T-helper 2 cell treated with Interferon-gamma antibody and Interleukin-4, amounts not matched to agents 5 μg/mL and 100 μg/mL, for 36 hours (primary cell): ENCODE data around the gene RYR2.

Experiments
- DNase-seq: peaks from one replicate; pipeline ENCODE4 v3.0.0; 2021; ENCODE audit warnings: low spot score
- H3K27ac Mint-ChIP-seq: one replicate; pipeline ENCODE4 v1.8.0; 2021; ENCODE audit warnings: mild to moderate bottlenecking, mixed read lengths
- H3K27me3 Mint-ChIP-seq: one replicate; pipeline ENCODE4 v1.8.0; 2021; ENCODE audit warnings: low read depth, mixed read lengths
- H3K36me3 Mint-ChIP-seq: one replicate; pipeline ENCODE4 v1.8.0; 2021; ENCODE audit warnings: low read depth, mixed read lengths
- H3K4me1 Mint-ChIP-seq: one replicate; pipeline ENCODE4 v1.8.0; 2021; ENCODE audit warnings: low read depth, mixed read lengths
- H3K4me3 Mint-ChIP-seq: one replicate; pipeline ENCODE4 v1.8.0; 2022; ENCODE audit warnings: mild to moderate bottlenecking, moderate library complexity, mixed read lengths
- H3K9me3 Mint-ChIP-seq: one replicate; pipeline ENCODE4 v1.8.0; 2021; ENCODE audit warnings: mixed read lengths

The RYR2 gene

GRCh38 chr1:237227476-237227875 is 185.5 kb downstream of the RYR2 start:
- H3K36me3 Mint-ChIP-seq: no peaks in the 10 kb centered on the region
- no peaks in the 10 kb centered on the region for H3K4me1 Mint-ChIP-seq
- DNase-seq: no peak
- H3K27ac Mint-ChIP-seq: no peak overlapping the region
- H3K27me3 Mint-ChIP-seq: peaks cover 1% of the 10 kb centered on the region
- H3K4me3 Mint-ChIP-seq: no peak overlapping the region
- H3K9me3 Mint-ChIP-seq: no peaks in the 10 kb centered on the region

DNA sequence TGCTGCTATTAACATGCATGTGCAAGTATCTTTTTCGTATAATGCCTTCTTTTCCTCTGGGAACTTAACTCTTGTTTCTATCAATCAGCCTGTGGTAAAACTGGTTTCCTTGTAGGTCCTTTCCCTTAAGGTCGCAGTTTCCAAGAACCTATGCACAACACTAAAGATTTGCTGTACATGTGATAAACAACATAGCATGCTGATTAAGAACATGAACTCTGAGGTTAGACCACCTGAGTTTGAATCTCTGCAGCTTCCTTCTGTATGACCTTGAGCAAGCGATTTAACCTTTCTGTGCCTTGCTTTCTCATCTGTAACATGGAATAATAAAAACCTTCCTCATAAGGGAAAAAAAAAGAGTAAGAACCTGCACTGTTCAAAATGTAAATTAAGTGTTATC is 186.4 kb downstream of the RYR2 start:
- Mint-ChIP-seq H3K27ac (no peak overlapping the region), H3K27me3 (peaks cover 5% of the 10 kb centered on the region), H3K4me1 (no peaks in the 10 kb centered on the region), H3K4me3 (no peak overlapping the region), H3K36me3 (no peaks in the 10 kb centered on the region), H3K9me3 (no peaks in the 10 kb centered on the region)
- no peak for DNase-seq

- Mint-ChIP-seq H3K36me3 (no peaks in the 10 kb centered on the region), H3K9me3 (no peaks in the 10 kb centered on the region)
These were observed 187.3 kb downstream of the RYR2 start for GRCh38 chr1:237229333-237229732.

DNA sequence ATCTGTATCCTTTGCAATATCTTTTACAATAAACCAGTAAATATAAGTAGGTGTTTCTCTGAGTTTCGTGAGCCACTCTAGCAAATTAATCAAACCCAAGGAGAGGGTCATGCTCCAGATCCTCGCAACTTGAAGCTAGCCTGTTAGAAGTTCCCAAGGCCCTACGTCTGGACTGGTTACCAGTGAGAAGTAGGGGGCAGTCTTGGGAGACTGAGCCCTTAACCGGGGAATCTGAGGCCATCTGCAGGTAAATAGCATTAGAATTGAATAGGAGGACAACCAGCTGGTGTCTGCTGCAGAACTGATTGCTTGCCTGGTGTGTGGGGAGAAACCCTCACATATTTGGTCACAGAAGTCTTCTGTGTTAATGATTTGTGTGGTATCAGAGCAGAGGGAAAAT is 190.5 kb downstream of the RYR2 start:
- H3K9me3 Mint-ChIP-seq: no peaks in the 10 kb centered on the region
- peaks cover 10% of the 10 kb centered on the region for H3K27me3 Mint-ChIP-seq
- no peaks in the 10 kb centered on the region for H3K36me3 Mint-ChIP-seq
- H3K4me3 Mint-ChIP-seq: no peak overlapping the region
- no peak overlapping the region for H3K27ac Mint-ChIP-seq
- H3K4me1 Mint-ChIP-seq: no peaks in the 10 kb centered on the region
- no peak for DNase-seq

More at GRCh38 chr1:237229333-237229732, 187.3 kb downstream of the RYR2 start:
- no peak overlapping the region for H3K4me3 Mint-ChIP-seq
- peaks cover 7% of the 10 kb centered on the region for H3K27me3 Mint-ChIP-seq
- DNase-seq: no peak
- no peaks in the 10 kb centered on the region for H3K4me1 Mint-ChIP-seq
- no peak overlapping the region for H3K27ac Mint-ChIP-seq

DNA sequence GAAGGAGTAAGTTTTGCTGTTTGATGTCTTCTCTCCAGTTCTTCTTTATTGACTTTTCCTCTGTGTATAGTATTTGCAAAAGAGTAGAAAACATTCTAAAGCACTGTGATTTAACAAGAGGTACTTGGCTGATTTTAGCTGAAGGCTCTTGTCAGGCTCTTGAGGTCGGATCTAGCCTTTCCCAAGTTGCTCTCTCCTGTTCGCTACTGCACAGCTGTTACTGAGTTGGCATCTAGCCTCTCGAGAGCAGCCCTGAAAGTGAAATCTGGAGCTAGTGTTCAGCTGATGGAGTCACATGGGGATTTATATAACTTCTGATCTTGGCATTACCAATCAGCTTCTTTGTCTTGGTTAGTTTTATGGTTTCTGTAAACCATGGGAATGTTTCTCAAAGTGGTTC is 193.1 kb downstream of the RYR2 start:
- H3K36me3 Mint-ChIP-seq: no peaks in the 10 kb centered on the region
- H3K27me3 Mint-ChIP-seq: peaks cover 10% of the 10 kb centered on the region
- H3K4me1 Mint-ChIP-seq: no peaks in the 10 kb centered on the region
- H3K4me3 Mint-ChIP-seq: no peak overlapping the region
- no peaks in the 10 kb centered on the region for H3K9me3 Mint-ChIP-seq
- no peak overlapping the region for H3K27ac Mint-ChIP-seq
- no peak for DNase-seq

- peaks cover 10% of the 10 kb centered on the region for H3K27me3 Mint-ChIP-seq
- H3K4me1 Mint-ChIP-seq: no peaks in the 10 kb centered on the region
- no peak overlapping the region for H3K27ac Mint-ChIP-seq
- H3K36me3 Mint-ChIP-seq: no peaks in the 10 kb centered on the region
- DNase-seq: no peak
- no peak overlapping the region for H3K4me3 Mint-ChIP-seq
- H3K9me3 Mint-ChIP-seq: no peaks in the 10 kb centered on the region
These were observed 195.7 kb downstream of the RYR2 start for GRCh38 chr1:237237721-237238120.

GRCh38 chr1:237239248-237239647 is 197.3 kb downstream of the RYR2 start:
- Mint-ChIP-seq H3K27me3 (peaks cover 5% of the 10 kb centered on the region), H3K27ac (no peak overlapping the region), H3K4me3 (no peak overlapping the region), H3K4me1 (no peaks in the 10 kb centered on the region), H3K9me3 (no peaks in the 10 kb centered on the region), H3K36me3 (no peaks in the 10 kb centered on the region)
- no peak for DNase-seq

DNA sequence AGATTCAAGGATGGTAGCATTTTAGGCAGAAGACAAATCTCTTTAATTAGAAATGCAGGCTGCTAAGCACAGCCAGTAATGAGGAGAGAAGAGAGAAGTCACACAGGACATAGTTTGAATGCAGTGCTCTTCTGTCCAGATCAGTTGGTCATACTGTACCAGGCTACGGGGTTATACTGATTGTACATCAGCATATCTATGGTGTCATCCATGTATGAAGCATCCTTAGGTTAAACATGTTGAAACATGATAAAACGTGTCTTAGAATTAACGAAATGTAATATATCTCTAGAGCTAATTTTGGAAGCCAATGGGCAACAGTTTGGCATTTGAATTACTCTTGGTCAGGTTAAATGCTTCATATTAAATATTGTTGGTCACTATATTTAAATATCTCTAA is 199.1 kb downstream of the RYR2 start:
- no peak for DNase-seq
- H3K36me3 Mint-ChIP-seq: no peaks in the 10 kb centered on the region
- H3K27ac Mint-ChIP-seq: no peak overlapping the region
- H3K4me3 Mint-ChIP-seq: no peak overlapping the region
- no peaks in the 10 kb centered on the region for H3K4me1 Mint-ChIP-seq
- H3K9me3 Mint-ChIP-seq: no peaks in the 10 kb centered on the region
- H3K27me3 Mint-ChIP-seq: peaks cover 3% of the 10 kb centered on the region

GRCh38 chr1:237244778-237245177 is 202.8 kb downstream of the RYR2 start:
- H3K27me3 Mint-ChIP-seq: no peaks in the 10 kb centered on the region
- no peak overlapping the region for H3K27ac Mint-ChIP-seq
- H3K4me3 Mint-ChIP-seq: no peak overlapping the region

DNA sequence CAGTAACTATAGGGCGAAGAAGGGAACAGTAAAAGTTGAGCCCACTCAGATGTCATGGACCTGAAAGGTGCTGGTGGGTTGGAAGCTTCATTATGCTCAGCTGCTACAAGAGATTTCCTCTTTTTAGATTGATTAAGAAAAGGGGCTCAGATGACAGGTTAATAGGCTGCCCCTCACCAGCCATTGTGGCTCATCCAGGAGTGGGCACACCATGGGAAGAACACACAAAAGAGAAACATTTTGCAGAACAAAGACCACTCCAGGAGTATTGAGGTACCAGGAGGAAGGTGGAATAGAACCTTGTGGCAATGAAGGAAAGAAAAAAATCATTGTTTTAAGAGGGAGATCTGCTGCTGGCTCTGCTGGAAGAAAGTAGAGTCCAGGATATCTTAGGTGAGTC is 205.5 kb downstream of the RYR2 start:
- Mint-ChIP-seq H3K36me3 (no peaks in the 10 kb centered on the region), H3K9me3 (no peaks in the 10 kb centered on the region), H3K4me1 (no peaks in the 10 kb centered on the region), H3K27ac (no peak overlapping the region), H3K4me3 (no peak overlapping the region), H3K27me3 (no peaks in the 10 kb centered on the region)
- no peak for DNase-seq

More at GRCh38 chr1:237244778-237245177, 202.8 kb downstream of the RYR2 start:
- H3K4me1 Mint-ChIP-seq: no peaks in the 10 kb centered on the region
- H3K9me3 Mint-ChIP-seq: no peaks in the 10 kb centered on the region
- no peaks in the 10 kb centered on the region for H3K36me3 Mint-ChIP-seq
- no peak for DNase-seq

- H3K27ac Mint-ChIP-seq: no peak overlapping the region
- H3K27me3 Mint-ChIP-seq: no peaks in the 10 kb centered on the region
- DNase-seq: peak; percentile 31
These were observed 207.1 kb downstream of the RYR2 start for GRCh38 chr1:237249120-237249519.

DNA sequence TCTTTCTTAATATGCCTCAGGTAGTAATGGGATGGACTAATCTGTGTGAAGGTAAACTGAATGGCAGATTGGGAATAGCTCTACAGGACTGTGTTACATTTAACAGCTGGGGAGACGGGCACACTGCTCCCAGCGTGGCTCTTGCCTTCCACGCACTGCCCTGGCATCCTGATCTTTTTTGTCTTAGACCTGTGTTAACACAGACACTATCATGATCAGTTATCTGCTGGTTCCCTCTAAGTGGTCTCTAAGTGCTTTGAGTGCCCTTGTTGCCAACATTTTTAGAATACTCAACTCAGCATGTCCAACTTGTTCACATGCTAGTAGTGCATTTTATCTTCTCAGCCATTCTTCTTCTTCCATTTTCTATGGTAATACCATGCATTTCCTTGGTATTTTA is 208.1 kb downstream of the RYR2 start:
- no peak overlapping the region for H3K4me3 Mint-ChIP-seq

More at GRCh38 chr1:237249120-237249519, 207.1 kb downstream of the RYR2 start:
- Mint-ChIP-seq H3K36me3 (no peaks in the 10 kb centered on the region), H3K4me1 (no peaks in the 10 kb centered on the region), H3K4me3 (no peak overlapping the region), H3K9me3 (no peaks in the 10 kb centered on the region)

DNA sequence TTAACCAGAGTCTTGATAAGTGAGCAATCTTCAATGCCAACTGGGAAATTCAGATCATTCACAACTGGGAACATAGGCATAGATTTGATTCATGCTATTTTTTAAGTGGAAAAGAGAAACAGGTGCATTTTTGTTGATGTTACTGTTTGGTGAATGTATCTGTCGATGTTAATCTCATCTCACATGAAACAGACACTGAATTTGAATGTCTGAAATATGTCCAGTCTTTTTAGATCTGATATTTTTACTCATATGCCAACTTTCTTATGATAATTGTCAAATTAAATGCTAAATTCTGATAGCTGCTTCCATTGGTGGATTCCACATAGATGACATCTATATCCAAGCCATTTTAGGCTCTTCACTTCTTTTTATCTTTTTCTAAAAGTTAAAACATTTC is 213.1 kb downstream of the RYR2 start:
- Mint-ChIP-seq H3K36me3 (no peaks in the 10 kb centered on the region), H3K27ac (no peak overlapping the region), H3K9me3 (peaks cover 3% of the 10 kb centered on the region), H3K27me3 (peaks cover 2% of the 10 kb centered on the region), H3K4me1 (no peaks in the 10 kb centered on the region), H3K4me3 (no peak overlapping the region)
- DNase-seq: no peak

More for the DNA sequence above, 208.1 kb downstream of the RYR2 start:
- Mint-ChIP-seq H3K36me3 (no peaks in the 10 kb centered on the region), H3K9me3 (no peaks in the 10 kb centered on the region), H3K4me1 (no peaks in the 10 kb centered on the region), H3K27me3 (no peaks in the 10 kb centered on the region), H3K27ac (no peak overlapping the region)
- DNase-seq: no peak

DNA sequence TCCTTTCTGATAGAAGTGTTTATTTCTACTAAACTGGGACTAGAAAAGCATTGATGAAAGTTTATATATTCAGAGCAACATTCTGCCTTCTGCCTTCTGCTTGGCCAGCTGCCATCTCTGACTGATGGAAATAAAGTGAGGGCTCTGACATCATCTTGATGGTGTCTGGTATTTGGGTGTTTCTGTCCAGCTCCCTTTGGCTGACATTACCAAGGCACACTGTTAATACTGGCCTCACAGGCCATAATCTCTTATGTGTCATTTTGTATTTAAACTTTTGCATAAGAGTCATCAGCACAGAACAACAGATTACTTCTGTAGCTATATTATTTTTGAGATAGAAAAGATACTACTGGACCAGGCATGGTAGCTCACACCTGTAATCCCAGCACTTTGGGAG is 216.9 kb downstream of the RYR2 start:
- H3K4me1 Mint-ChIP-seq: peaks cover 4% of the 10 kb centered on the region
- no peak overlapping the region for H3K4me3 Mint-ChIP-seq
- H3K9me3 Mint-ChIP-seq: peaks cover 3% of the 10 kb centered on the region
- H3K27ac Mint-ChIP-seq: no peak overlapping the region
- no peak for DNase-seq
- no peaks in the 10 kb centered on the region for H3K36me3 Mint-ChIP-seq
- peaks cover 2% of the 10 kb centered on the region for H3K27me3 Mint-ChIP-seq

- no peaks in the 10 kb centered on the region for H3K36me3 Mint-ChIP-seq
- peaks cover 4% of the 10 kb centered on the region for H3K4me1 Mint-ChIP-seq
- H3K9me3 Mint-ChIP-seq: peaks cover under 1% of the 10 kb centered on the region
- DNase-seq: no peak
- H3K27me3 Mint-ChIP-seq: peaks cover 2% of the 10 kb centered on the region
- H3K4me3 Mint-ChIP-seq: no peak overlapping the region
- H3K27ac Mint-ChIP-seq: no peak overlapping the region
These were observed 219.2 kb downstream of the RYR2 start for GRCh38 chr1:237261198-237261597.
